Body of pancreas (tissue), 4 donors: Measurements from ENCODE around the gene MARCHF3. TPM values are rescaled to one million over a fixed set of nuclear protein-coding genes. Genes with fewer than 3 reads are reported as not detected.
"Not testable (repeated sequence)": the region's sequence is repeated elsewhere in the genome, so short reads cannot be mapped to it uniquely, and the experiment has no call there.

Experiments used
- ATAC-seq: fragments of 150-250 bp; one replicate; pipeline ENCODE4 v1.9.1; 2016
- DNase-seq, 4 donors: peaks; one replicate each; pipeline ENCODE4 v3.0.0-alpha.2; 2019
- H3K27ac ChIP-seq, 4 donors: fragments of 200-600 bp; sonication (generic); 1 replicate in 3 of 4; 2 replicates in 1 of 4; pipeline versions ENCODE4 v1.5.1 to v1.6.1; 2016 to 2019; ENCODE audit warnings: mild to moderate bottlenecking in 1 of 4, mixed read lengths in 1 of 4, moderate library complexity in 1 of 4
- H3K27me3 ChIP-seq, 2 donors: fragments of 200-600 bp; sonication (generic); one replicate each; pipeline ENCODE4 v1.6.0; 2016; ENCODE audit warnings: mild to moderate bottlenecking in 1 of 2
- H3K36me3 ChIP-seq, 2 donors: fragments of 200-600 bp; sonication (generic); replicated peaks in 1 of 2; 2 replicates each; pipeline ENCODE4 v1.5.1; 2016; ENCODE audit warnings: low read depth in 2 of 2; ENCODE audit not compliant: insufficient read depth in 1 of 2
- H3K4me1 ChIP-seq: fragments of 200-600 bp; sonication (generic); one replicate; pipeline ENCODE4 v1.6.0; 2016
- H3K4me3 ChIP-seq, 2 donors: fragments of 200-600 bp; sonication (generic); 1 replicate in 1 of 2; 2 replicates in 1 of 2; pipeline ENCODE4 v1.5.1; 2016 to 2019
- H3K9me3 ChIP-seq, 3 donors: fragments of 200-600 bp; sonication (generic); 1 replicate in 2 of 3; 2 replicates in 1 of 3; pipeline ENCODE4 v1.5.1; 2016
- POLR2A ChIP-seq, 3 donors: fragments of 450-650 bp; IDR thresholded peaks; one replicate each; pipeline ENCODE4 v1.6.1; 2016; ENCODE audit warnings: antibody characterized with exemption in 3 of 3, mild to moderate bottlenecking in 2 of 3
- whole genome bisulfite sequencing, 2 donors: methylation state at CpG; one replicate each; pipeline ENCODE4 v1.1.5; 2017; 5-methylcytosine and 5-hydroxymethylcytosine counted together
- intact Hi-C: fragments of 100-400 bp; cut with DNase I; formaldehyde crosslinking; loops from one replicate; pipeline ENCODE4 v1.15.1; 2023
- total RNA-seq, 2 donors: library from RNA; depleted of rRNA; stranded (reverse); fragments of >200 nt; gene quantifications; one replicate each; pipeline ENCODE4 v1.1.0, GENCODE V29; 2016
- TF ChIP-seq, protein P1 (sequence below), 7 experiments: fragments of 450-650 bp in 4 of 7; fragments of 200-600 bp in 3 of 7; sonication (generic) in 3 of 7; IDR thresholded peaks; one replicate each; pipeline ENCODE4 v1.5.1; 2016 to 2019; ENCODE audit warnings: antibody characterized with exemption in 7 of 7

MARCHF3 gene
- total RNA-seq, 2 donors from 2014 or later, result 2.1 to 8.2 TPM

DNA sequence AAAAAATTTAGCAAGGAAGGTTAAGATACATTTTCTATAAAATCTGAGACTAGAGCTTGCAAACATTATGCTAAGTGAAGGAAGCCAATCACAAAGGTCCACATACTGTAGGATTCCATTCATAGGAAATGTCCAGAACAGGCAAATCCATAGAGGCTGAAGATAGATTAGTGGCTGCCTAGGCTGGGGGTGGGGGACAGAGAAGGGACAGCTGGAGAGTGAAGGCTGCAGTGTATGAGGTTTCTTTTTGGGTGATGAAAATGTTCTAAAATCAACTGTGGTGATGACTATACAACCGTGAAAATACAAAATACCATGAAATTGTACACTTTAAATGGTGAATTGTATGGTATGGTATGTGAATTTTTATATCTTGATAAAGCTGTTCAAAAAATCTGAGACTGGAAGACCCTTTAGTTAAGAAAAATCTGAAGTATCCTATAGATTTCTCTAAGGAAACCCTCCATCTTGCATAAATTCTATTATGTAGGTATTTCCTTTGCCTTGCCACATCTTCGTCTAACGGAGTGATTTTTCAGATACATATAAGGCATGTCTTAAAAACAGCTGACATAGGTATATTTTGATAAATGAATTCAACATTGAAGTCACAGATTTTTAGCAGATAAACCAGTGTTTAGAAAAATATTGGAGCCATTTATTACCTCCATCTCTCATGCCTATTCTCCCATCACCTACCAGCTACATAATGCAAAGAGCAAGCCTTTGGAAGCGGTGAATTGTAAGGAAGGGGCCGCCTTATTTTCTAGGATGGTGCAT, 132.3 kb downstream of the MARCHF3 start:
- 90 to 92% methylated on average over 5 of the region's 5 CpGs for WGBS, 2 donors
- no peaks in the 10 kb centered on the region for H3K36me3 ChIP-seq

DNA sequence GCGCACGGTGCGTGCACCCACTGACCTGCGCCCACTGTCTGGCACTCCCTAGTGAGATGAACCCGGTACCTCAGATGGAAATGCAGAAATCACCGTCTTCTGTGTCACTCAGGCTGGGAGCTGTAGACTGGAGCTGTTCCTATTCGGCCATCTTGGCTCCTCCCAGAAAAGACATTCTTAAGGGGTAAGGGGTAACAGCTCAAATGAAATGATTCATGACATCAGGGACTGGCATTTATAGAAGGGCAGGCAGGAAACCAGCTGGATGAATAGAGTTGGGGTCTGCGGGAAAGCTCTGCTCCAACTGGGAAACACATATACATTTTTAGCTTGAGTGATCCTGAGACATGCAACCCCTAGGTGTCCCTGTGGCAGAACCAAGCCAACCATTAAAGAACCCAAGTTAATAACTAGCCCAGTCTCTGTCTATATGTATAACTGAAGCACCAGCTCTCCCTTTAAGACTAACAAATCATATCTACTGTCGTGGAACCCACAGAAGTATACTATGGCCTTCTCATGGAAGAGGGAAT, 134.1 kb downstream of the MARCHF3 start:
- intact Hi-C loops, result no loop called here
- no peak for TF ChIP-seq POLR2A (IDR thresholded peaks at IDR 0.05)
- TF ChIP-seq, protein P1, sequence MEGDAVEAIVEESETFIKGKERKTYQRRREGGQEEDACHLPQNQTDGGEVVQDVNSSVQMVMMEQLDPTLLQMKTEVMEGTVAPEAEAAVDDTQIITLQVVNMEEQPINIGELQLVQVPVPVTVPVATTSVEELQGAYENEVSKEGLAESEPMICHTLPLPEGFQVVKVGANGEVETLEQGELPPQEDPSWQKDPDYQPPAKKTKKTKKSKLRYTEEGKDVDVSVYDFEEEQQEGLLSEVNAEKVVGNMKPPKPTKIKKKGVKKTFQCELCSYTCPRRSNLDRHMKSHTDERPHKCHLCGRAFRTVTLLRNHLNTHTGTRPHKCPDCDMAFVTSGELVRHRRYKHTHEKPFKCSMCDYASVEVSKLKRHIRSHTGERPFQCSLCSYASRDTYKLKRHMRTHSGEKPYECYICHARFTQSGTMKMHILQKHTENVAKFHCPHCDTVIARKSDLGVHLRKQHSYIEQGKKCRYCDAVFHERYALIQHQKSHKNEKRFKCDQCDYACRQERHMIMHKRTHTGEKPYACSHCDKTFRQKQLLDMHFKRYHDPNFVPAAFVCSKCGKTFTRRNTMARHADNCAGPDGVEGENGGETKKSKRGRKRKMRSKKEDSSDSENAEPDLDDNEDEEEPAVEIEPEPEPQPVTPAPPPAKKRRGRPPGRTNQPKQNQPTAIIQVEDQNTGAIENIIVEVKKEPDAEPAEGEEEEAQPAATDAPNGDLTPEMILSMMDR (IDR thresholded peaks at IDR 0.05), result no peak

More for the DNA sequence above, 132.3 kb downstream of the MARCHF3 start:
- H3K27ac ChIP-seq, result no peak overlapping the region
- H3K4me1 ChIP-seq, result no peaks in the 10 kb centered on the region
- no peak for DNase-seq
- no peak overlapping the region for H3K4me3 ChIP-seq
- intact Hi-C loops, result no loop called here
- TF ChIP-seq POLR2A (IDR thresholded peaks at IDR 0.05), result no peak
- TF ChIP-seq, protein P1 (IDR thresholded peaks at IDR 0.05), result no peak
- ATAC-seq, result no peak
- H3K9me3 ChIP-seq, result no peaks in the 10 kb centered on the region
- H3K27me3 ChIP-seq, result no peaks in the 10 kb centered on the region

DNA sequence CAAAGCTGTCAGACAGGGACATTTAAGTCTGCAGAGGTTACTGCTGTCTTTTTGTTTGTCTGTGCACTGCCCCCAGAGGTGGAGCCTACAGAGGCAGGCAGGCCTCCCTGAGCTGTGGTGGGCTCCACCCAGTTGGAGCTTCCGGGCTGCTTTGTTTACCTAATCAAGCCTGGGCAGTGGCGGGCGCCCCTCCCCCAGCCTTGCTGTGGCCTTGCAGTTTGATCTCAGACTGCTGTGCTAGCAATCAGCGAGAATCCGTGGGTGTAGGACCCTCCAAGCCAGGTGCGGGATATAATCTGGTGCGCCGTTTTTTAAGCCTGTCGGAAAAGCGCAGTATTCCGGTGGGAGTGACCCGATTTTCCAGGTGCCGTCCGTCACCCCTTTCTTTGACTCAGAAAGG, 134.6 kb downstream of the MARCHF3 start:
- H3K27me3 ChIP-seq, H3K4me3 ChIP-seq, H3K27ac ChIP-seq, H3K9me3 ChIP-seq, DNase-seq, H3K4me1 ChIP-seq, intact Hi-C loops, H3K36me3 ChIP-seq, ATAC-seq: not testable (repeated sequence)
- 89 to 91% methylated on average over 13 to 14 of the region's 14 CpGs for WGBS, 2 donors

More for the DNA sequence above, 134.1 kb downstream of the MARCHF3 start:
- Histone ChIP-seq H3K4me3 (no peak overlapping the region), H3K9me3 (no peaks in the 10 kb centered on the region), H3K27ac (no peak overlapping the region), H3K4me1 (no peaks in the 10 kb centered on the region), H3K36me3 (no peaks in the 10 kb centered on the region), H3K27me3 (no peaks in the 10 kb centered on the region)
- ATAC-seq, result no peak
- 94 to 95% methylated on average over 9 of the region's 9 CpGs for WGBS, 2 donors
- no peak for DNase-seq

DNA sequence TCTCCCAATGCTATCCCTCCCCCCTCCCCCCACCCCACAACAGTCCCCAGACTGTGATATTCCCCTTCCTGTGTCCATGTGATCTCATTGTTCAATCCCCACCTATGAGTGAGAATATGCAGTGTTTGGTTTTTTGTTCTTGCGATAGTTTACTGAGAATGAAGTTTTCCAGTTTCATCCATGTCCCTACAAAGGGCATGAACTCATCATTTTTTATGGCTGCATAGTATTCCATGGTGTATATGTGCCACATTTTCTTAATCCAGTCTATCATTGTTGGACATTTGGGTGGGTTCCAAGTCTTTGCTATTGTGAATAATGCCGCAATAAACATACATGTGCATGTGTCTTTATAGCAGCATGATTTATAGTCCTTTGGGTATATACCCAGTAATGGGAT, 139.9 kb downstream of the MARCHF3 start:
- H3K27ac ChIP-seq, DNase-seq, intact Hi-C loops, H3K27me3 ChIP-seq, ATAC-seq, H3K9me3 ChIP-seq, H3K4me1 ChIP-seq, H3K4me3 ChIP-seq, H3K36me3 ChIP-seq: not testable (repeated sequence)
- 96 to 100% methylated on average over 1 to 2 of the region's 2 CpGs for WGBS, 2 donors

DNA sequence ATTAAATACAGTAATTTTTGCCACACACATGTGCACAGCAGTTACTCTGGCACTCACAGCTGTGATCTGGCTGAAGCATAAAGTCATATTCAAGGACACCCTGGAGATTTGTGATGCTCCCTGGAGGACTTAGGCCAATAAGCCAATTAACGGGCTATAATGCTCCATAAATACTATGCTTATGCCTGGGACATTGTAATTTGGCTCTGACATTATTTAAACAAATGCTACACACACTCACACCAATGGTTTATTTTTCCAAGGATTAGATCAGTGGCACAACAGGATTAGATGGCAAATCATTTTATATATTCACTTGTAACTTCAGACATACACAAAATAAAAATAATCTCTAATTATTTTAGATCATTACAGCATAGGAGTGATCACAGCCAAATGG, 142.2 kb downstream of the MARCHF3 start:
- no peak for TF ChIP-seq POLR2A (IDR thresholded peaks at IDR 0.05)
- no peak for ATAC-seq
- WGBS, 2 donors, result 67 to 86% methylated on average over 1 of the region's 1 CpG

DNA sequence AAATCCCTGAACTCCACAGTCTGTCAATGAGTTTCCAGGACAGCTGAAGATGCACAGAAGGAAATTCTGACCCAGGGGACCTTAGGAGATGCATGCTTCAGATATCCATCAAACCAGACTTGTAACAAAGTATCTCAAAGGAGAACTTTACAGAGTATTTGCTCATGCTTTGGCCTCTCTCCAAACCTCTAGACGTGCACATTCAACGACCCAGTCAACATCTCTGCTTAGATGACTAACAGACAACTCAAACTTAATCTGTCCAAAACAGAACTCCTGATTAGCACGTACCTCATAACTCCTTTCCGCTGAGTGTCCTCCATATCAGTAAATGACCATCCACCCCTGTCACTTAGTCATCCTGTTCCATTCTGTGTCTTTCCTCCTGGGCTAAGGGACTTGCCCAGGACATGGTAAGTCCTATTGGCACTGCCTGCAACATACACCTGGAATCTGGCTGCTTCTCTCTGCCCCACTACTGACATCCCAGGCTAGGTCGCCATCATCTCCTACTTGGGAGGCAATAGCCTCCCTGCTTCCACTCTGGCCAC, 146.0 kb downstream of the MARCHF3 start:
- DNase-seq (peak in 1 of 4 donors; percentile 17), ATAC-seq (no peak)
- Histone ChIP-seq H3K9me3 (no peaks in the 10 kb centered on the region), H3K36me3 (no peaks in the 10 kb centered on the region), H3K4me1 (no peaks in the 10 kb centered on the region), H3K27ac (no peak overlapping the region), H3K27me3 (no peaks in the 10 kb centered on the region), H3K4me3 (no peak overlapping the region)
- intact Hi-C loops, result no loop called here
- 45% methylated on average over 5 of the region's 5 CpGs for WGBS, 2 donors
- TF ChIP-seq POLR2A (IDR thresholded peaks at IDR 0.05), result no peak

More for the DNA sequence above, 142.2 kb downstream of the MARCHF3 start:
- Histone ChIP-seq H3K27me3 (no peaks in the 10 kb centered on the region), H3K9me3 (no peaks in the 10 kb centered on the region), H3K36me3 (no peaks in the 10 kb centered on the region), H3K4me3 (no peak overlapping the region), H3K27ac (no peak overlapping the region), H3K4me1 (no peaks in the 10 kb centered on the region)
- intact Hi-C loops, result no loop called here
- DNase-seq, result no peak
